Caco-2 (cell line): ENCODE data around the gene COL4A2. TPM values are rescaled to one million over a fixed set of nuclear protein-coding genes. Genes with fewer than 3 reads are reported as not detected.

Experiments
- BruUV-seq: library from RNA; stranded (reverse); fragments of 400-500 nt; replicated peaks from 2 replicates; lab custom pipeline; 2021; lab: Mats Ljungman, UMichigan
- CTCF ChIA-PET: fragments of 300-600 bp; sonication (Branson Sonifier 250); formaldehyde crosslinking; loops from one replicate; lab custom pipeline; 2022; ENCODE audit warnings: antibody characterized with exemption; lab: Charles Lee
- POLR2A ChIA-PET: fragments of 300-600 bp; sonication (Branson Sonifier 250); formaldehyde crosslinking; loops from one replicate; lab custom pipeline; 2022; ENCODE audit warnings: antibody characterized with exemption; lab: Charles Lee
- DNase-seq, 2 experiments: peaks; one replicate each; pipeline versions ENCODE4 v3.0.0 to v3.0.0-alpha.2; 2020 to 2022
- H3K27me3 ChIP-seq: replicated peaks from 2 replicates; pipeline ENCODE4 v1.6.0; 2011; ENCODE audit warnings: low read length; ENCODE audit not compliant: control insufficient read depth, insufficient read depth
- H3K36me3 ChIP-seq: 2 replicates; pipeline ENCODE4 v1.5.1; 2011; ENCODE audit warnings: low read length; ENCODE audit not compliant: control insufficient read depth, insufficient read depth
- H3K4me1 ChIP-seq: fragments of 250-450 bp; sonication (Bioruptor Pico); 2 replicates; pipeline ENCODE4 v1.5.1; 2020; ENCODE audit warnings: mild to moderate bottlenecking
- H3K4me3 ChIP-seq: 2 replicates; pipeline ENCODE4 v1.5.1; 2011; ENCODE audit warnings: low read depth, mild to moderate bottlenecking, control low read depth, low read length
- H3K9me3 ChIP-seq: fragments of 250-450 bp; sonication (Bioruptor Pico); 2 replicates; pipeline ENCODE4 v1.5.1; 2020; ENCODE audit warnings: mild to moderate bottlenecking, moderate library complexity
- H3K27ac Mint-ChIP-seq: one replicate; pipeline ENCODE4 v1.8.0; 2022; ENCODE audit warnings: mixed read lengths; ENCODE audit not compliant: unreplicated experiment
- H3K27me3 Mint-ChIP-seq: one replicate; pipeline ENCODE4 v1.8.0; 2022; ENCODE audit warnings: mixed read lengths; ENCODE audit not compliant: insufficient read depth, unreplicated experiment
- H3K36me3 Mint-ChIP-seq: one replicate; pipeline ENCODE4 v1.8.0; 2022; ENCODE audit warnings: mild to moderate bottlenecking, mixed read lengths; ENCODE audit not compliant: insufficient read depth, unreplicated experiment
- H3K4me1 Mint-ChIP-seq: one replicate; pipeline ENCODE4 v1.8.0; 2022; ENCODE audit warnings: low read depth, mixed read lengths; ENCODE audit not compliant: unreplicated experiment
- H3K4me3 Mint-ChIP-seq: one replicate; pipeline ENCODE4 v1.8.0; 2022; ENCODE audit warnings: mild to moderate bottlenecking, moderate library complexity, mixed read lengths; ENCODE audit not compliant: unreplicated experiment
- H3K9me3 Mint-ChIP-seq: one replicate; pipeline ENCODE4 v1.8.0; 2022; ENCODE audit warnings: mixed read lengths; ENCODE audit not compliant: unreplicated experiment
- intact Hi-C: fragments of 100-400 bp; cut with micrococcal nuclease; formaldehyde crosslinking; loops from one replicate; pipeline ENCODE4 v1.10.0; 2022; ENCODE audit not compliant: unreplicated experiment
- total RNA-seq: library from RNA; stranded (reverse); gene quantifications from 2 replicates; pipeline ENCODE4 v1.2.3, GENCODE V29; 2022
- TF ChIP-seq, protein P1 (sequence below), 2 experiments: fragments of 200-600 bp in 1 of 2; IDR thresholded peaks; 1 replicate in 1 of 2; 2 replicates in 1 of 2; pipeline versions ENCODE4 v1.5.1 to v1.8.0; 2011 to 2022; ENCODE audit warnings: antibody characterized with exemption in 1 of 2, control low read depth in 1 of 2, inconsistent platforms in 1 of 2, low read depth in 1 of 2, low read length in 1 of 2, mild to moderate bottlenecking in 1 of 2, moderate library complexity in 1 of 2; ENCODE audit not compliant: insufficient read depth in 1 of 2, severe bottlenecking in 1 of 2, unreplicated experiment in 1 of 2

The COL4A2 gene
- total RNA-seq, 1 experiment from 2014 or later = 19.2 TPM

DNA sequence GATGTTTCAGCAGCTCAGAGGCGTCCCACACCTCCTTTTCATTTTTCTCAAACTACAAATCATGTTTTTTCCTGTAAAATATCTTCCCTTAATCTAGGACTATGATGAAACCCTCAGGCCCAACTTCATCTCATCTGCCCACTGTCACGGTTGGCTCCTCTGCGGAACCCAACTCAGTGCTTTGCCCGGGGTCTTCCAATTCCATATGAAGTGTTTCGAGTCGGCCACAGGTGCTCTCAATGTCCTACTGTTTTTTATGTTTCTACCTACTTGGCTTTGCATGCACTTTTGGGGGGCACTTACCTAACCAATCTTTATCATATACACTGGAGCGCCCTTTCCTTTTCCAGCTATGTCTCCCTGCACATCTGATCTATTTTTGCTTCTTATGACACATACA, 28.2 kb upstream of the COL4A2 start:
- CTCF ChIA-PET = no interaction called here
- Mint-ChIP-seq H3K4me1 (peaks cover 25% of the 10 kb centered on the region), H3K27ac (no peak overlapping the region), H3K36me3 (no peaks in the 10 kb centered on the region), H3K27me3 (no peaks in the 10 kb centered on the region), H3K9me3 (no peaks in the 10 kb centered on the region), H3K4me3 (no peak overlapping the region)
- Histone ChIP-seq H3K4me3 (no peak overlapping the region), H3K36me3 (no peaks in the 10 kb centered on the region), H3K9me3 (no peaks in the 10 kb centered on the region), H3K4me1 (peaks cover 17% of the 10 kb centered on the region), H3K27me3 (no peaks in the 10 kb centered on the region)
- DNase-seq = no peak
- BruUV-seq = no TSS peak
- POLR2A ChIA-PET = no interaction called here
- intact Hi-C loops = no loop called here
- TF ChIP-seq, protein P1, sequence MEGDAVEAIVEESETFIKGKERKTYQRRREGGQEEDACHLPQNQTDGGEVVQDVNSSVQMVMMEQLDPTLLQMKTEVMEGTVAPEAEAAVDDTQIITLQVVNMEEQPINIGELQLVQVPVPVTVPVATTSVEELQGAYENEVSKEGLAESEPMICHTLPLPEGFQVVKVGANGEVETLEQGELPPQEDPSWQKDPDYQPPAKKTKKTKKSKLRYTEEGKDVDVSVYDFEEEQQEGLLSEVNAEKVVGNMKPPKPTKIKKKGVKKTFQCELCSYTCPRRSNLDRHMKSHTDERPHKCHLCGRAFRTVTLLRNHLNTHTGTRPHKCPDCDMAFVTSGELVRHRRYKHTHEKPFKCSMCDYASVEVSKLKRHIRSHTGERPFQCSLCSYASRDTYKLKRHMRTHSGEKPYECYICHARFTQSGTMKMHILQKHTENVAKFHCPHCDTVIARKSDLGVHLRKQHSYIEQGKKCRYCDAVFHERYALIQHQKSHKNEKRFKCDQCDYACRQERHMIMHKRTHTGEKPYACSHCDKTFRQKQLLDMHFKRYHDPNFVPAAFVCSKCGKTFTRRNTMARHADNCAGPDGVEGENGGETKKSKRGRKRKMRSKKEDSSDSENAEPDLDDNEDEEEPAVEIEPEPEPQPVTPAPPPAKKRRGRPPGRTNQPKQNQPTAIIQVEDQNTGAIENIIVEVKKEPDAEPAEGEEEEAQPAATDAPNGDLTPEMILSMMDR (IDR thresholded peaks at IDR 0.05; ENCODE audit: insufficient read depth in 1 of 2, low read depth in 1 of 2, low read length in 1 of 2, severe bottlenecking in 1 of 2, unreplicated experiment in 1 of 2) = no peak

DNA sequence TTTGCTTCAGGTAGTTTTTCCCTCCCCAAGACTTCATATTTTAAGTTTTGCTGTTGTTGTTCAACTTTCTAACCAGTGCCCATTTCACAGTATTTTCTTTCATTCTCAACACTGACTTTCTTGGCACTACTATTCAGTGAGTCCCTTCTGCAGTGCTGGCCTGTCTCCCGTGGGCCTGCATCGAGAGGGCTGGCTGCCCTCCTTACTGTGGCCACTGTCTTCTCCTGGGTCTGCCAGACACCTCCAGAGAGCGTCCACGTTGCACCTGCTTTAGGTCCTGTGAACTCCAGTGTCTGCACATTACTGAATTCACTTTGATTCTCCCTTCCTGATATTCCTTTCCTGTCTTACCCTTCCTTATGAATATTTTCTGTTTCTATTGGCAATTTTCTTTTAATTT, 27.4 kb upstream of the COL4A2 start:
- Mint-ChIP-seq H3K9me3 (no peaks in the 10 kb centered on the region), H3K27ac (no peak overlapping the region), H3K36me3 (no peaks in the 10 kb centered on the region), H3K4me3 (no peak overlapping the region), H3K27me3 (no peaks in the 10 kb centered on the region), H3K4me1 (peaks cover 25% of the 10 kb centered on the region)
- POLR2A ChIA-PET = no interaction called here
- no peaks in the 10 kb centered on the region for H3K9me3 ChIP-seq
- BruUV-seq = no TSS peak
- no peak for DNase-seq
- H3K36me3 ChIP-seq = no peaks in the 10 kb centered on the region
- no peak overlapping the region for H3K4me3 ChIP-seq
- peaks cover 17% of the 10 kb centered on the region for H3K4me1 ChIP-seq
- intact Hi-C loops = no loop called here
- H3K27me3 ChIP-seq = no peaks in the 10 kb centered on the region
- CTCF ChIA-PET = no interaction called here
- TF ChIP-seq, protein P1 (IDR thresholded peaks at IDR 0.05; ENCODE audit: insufficient read depth in 1 of 2, low read depth in 1 of 2, low read length in 1 of 2, severe bottlenecking in 1 of 2, unreplicated experiment in 1 of 2) = no peak

DNA sequence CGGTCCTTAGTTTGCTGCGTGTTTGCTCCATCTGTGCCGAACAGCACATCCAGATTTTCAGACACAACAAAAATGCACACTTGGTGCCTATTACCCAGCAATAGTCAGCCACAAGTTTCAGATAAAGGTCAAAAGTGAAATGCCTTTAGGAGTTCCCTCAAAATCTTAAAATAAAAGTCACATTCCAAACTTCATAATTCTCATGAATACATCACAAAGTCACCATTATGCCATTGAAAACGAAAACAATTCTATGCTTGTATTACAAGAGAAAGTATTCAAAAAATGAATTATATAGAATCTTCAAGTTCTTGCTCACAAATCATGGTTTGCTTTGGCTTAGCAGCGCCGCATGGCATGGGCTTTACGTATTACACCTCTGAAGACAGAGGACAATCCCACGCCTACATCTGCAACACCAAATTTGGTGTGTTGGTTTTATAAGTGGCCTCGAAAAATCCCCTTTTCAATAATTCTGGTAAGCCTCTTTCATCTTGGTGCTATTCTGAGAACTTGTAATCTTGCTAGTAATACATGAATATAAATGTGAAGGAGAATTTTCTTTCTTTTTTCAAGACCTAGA, 26.8 kb upstream of the COL4A2 start:
- no TSS peak for BruUV-seq
- H3K27me3 Mint-ChIP-seq = no peaks in the 10 kb centered on the region
- H3K4me3 Mint-ChIP-seq = no peak overlapping the region
- Histone ChIP-seq H3K4me3 (no peak overlapping the region), H3K4me1 (peaks cover 17% of the 10 kb centered on the region), H3K27me3 (no peaks in the 10 kb centered on the region), H3K36me3 (no peaks in the 10 kb centered on the region), H3K9me3 (no peaks in the 10 kb centered on the region)
- intact Hi-C loops = no loop called here
- H3K36me3 Mint-ChIP-seq = no peaks in the 10 kb centered on the region
- H3K4me1 Mint-ChIP-seq = peaks cover 25% of the 10 kb centered on the region
- H3K27ac Mint-ChIP-seq = no peak overlapping the region
- ChIA-PET CTCF (no interaction called here), POLR2A (no interaction called here)
- H3K9me3 Mint-ChIP-seq = no peaks in the 10 kb centered on the region
- DNase-seq = no peak
- TF ChIP-seq, protein P1 (IDR thresholded peaks at IDR 0.05; ENCODE audit: insufficient read depth in 1 of 2, low read depth in 1 of 2, low read length in 1 of 2, severe bottlenecking in 1 of 2, unreplicated experiment in 1 of 2) = no peak
